ENCODE data around the gene STRN4. TPM values are rescaled to one million over a fixed set of nuclear protein-coding genes. Genes with fewer than 3 reads are reported as not detected.

The STRN4 gene
- total RNA-seq, 2 donors from 2014 or later = 142 to 155 TPM

GRCh38 chr19:46731584-46731983 is 14.7 kb downstream of the STRN4 start:
- H3K27me3 Mint-ChIP-seq (ENCODE audit: insufficient read depth) = no peaks in the 10 kb centered on the region
- no peak overlapping the region for H3K9ac ChIP-seq (ENCODE audit: extremely low read depth, low read length, poor library complexity, severe bottlenecking)
- no peaks in the 10 kb centered on the region for H3K9me3 ChIP-seq (ENCODE audit: control insufficient read depth, low read length)
- H3K36me3 ChIP-seq (ENCODE audit: control insufficient read depth, insufficient read depth, low read length) = peaks cover 70% of the 10 kb centered on the region
- H3K4me1 Mint-ChIP-seq = no peaks in the 10 kb centered on the region
- peaks cover 66% of the 10 kb centered on the region for H3K36me3 Mint-ChIP-seq (ENCODE audit: low read depth)
- no peak overlapping the region for H3K4me3 Mint-ChIP-seq
- WGBS, 2 experiments (ENCODE audit: insufficient coverage in 1 of 2, insufficient read length in 1 of 2) = 90 to 94% methylated on average over 6 to 14 of the region's 14 CpGs
- H3K4me1 ChIP-seq (ENCODE audit: control insufficient read depth, insufficient read depth, low read length) = no peaks in the 10 kb centered on the region
- no peaks in the 10 kb centered on the region for H3K9me3 Mint-ChIP-seq
- H3K27me3 ChIP-seq (ENCODE audit: control insufficient read depth, insufficient read depth, low read length, poor library complexity, severe bottlenecking) = no peaks in the 10 kb centered on the region
- TF ChIP-seq CTCF (conservative IDR thresholded peaks at IDR 0.05) = no peak
- H3K27ac ChIP-seq (ENCODE audit: low read depth, low read length) = no peak overlapping the region
- no peak overlapping the region for H3K4me3 ChIP-seq (ENCODE audit: low read length)
- no peak for DNase-seq
- peak overlapping the region; percentile 82 for H3K27ac Mint-ChIP-seq

- peaks cover 69% of the 10 kb centered on the region for H3K36me3 Mint-ChIP-seq (ENCODE audit: low read depth)
These were observed 15.2 kb downstream of the STRN4 start for GRCh38 chr19:46731007-46731501.

GRCh38 chr19:46730595-46730994 is 15.7 kb downstream of the STRN4 start:
- H3K36me3 Mint-ChIP-seq (ENCODE audit: low read depth) = peaks cover 72% of the 10 kb centered on the region

More at GRCh38 chr19:46731007-46731501, 15.2 kb downstream of the STRN4 start:
- no peak for TF ChIP-seq CTCF (conservative IDR thresholded peaks at IDR 0.05)
- H3K9ac ChIP-seq (ENCODE audit: extremely low read depth, low read length, poor library complexity, severe bottlenecking) = no peak overlapping the region
- WGBS, 2 experiments (ENCODE audit: insufficient coverage in 1 of 2, insufficient read length in 1 of 2) = 92% methylated on average over 8 to 14 of the region's 14 CpGs
- H3K4me3 Mint-ChIP-seq = no peak overlapping the region
- H3K9me3 Mint-ChIP-seq = no peaks in the 10 kb centered on the region
- peak overlapping the region; percentile 82 for H3K27ac Mint-ChIP-seq
- H3K4me1 Mint-ChIP-seq = no peaks in the 10 kb centered on the region
- H3K27me3 ChIP-seq (ENCODE audit: control insufficient read depth, insufficient read depth, low read length, poor library complexity, severe bottlenecking) = no peaks in the 10 kb centered on the region
- no peak overlapping the region for H3K27ac ChIP-seq (ENCODE audit: low read depth, low read length)
- no peak overlapping the region for H3K4me3 ChIP-seq (ENCODE audit: low read length)
- no peak for DNase-seq
- H3K4me1 ChIP-seq (ENCODE audit: control insufficient read depth, insufficient read depth, low read length) = no peaks in the 10 kb centered on the region
- no peaks in the 10 kb centered on the region for H3K9me3 ChIP-seq (ENCODE audit: control insufficient read depth, low read length)
- H3K36me3 ChIP-seq (ENCODE audit: control insufficient read depth, insufficient read depth, low read length) = peaks cover 68% of the 10 kb centered on the region
- H3K27me3 Mint-ChIP-seq (ENCODE audit: insufficient read depth) = no peaks in the 10 kb centered on the region

More at GRCh38 chr19:46730595-46730994, 15.7 kb downstream of the STRN4 start:
- H3K27ac ChIP-seq (ENCODE audit: low read depth, low read length) = no peak overlapping the region
- H3K27me3 ChIP-seq (ENCODE audit: control insufficient read depth, insufficient read depth, low read length, poor library complexity, severe bottlenecking) = no peaks in the 10 kb centered on the region
- no peak for TF ChIP-seq CTCF (conservative IDR thresholded peaks at IDR 0.05)
- no peak overlapping the region for H3K4me3 Mint-ChIP-seq
- no peaks in the 10 kb centered on the region for H3K4me1 ChIP-seq (ENCODE audit: control insufficient read depth, insufficient read depth, low read length)
- H3K4me1 Mint-ChIP-seq = no peaks in the 10 kb centered on the region
- DNase-seq = no peak
- 94% methylated on average over 12 to 14 of the region's 14 CpGs for WGBS, 2 experiments (ENCODE audit: insufficient coverage in 1 of 2, insufficient read length in 1 of 2)
- H3K27me3 Mint-ChIP-seq (ENCODE audit: insufficient read depth) = no peaks in the 10 kb centered on the region
- peak overlapping the region; percentile 61 for H3K27ac Mint-ChIP-seq
- peaks cover 72% of the 10 kb centered on the region for H3K36me3 ChIP-seq (ENCODE audit: control insufficient read depth, insufficient read depth, low read length)
- no peaks in the 10 kb centered on the region for H3K9me3 Mint-ChIP-seq
- H3K4me3 ChIP-seq (ENCODE audit: low read length) = no peak overlapping the region
- no peaks in the 10 kb centered on the region for H3K9me3 ChIP-seq (ENCODE audit: control insufficient read depth, low read length)
- H3K9ac ChIP-seq (ENCODE audit: extremely low read depth, low read length, poor library complexity, severe bottlenecking) = no peak overlapping the region

Measured in endodermal cell (in vitro differentiated cells).